Neural cell (in vitro differentiated cells): ENCODE data around the gene ZNF30. TPM values are rescaled to one million over a fixed set of nuclear protein-coding genes. Genes with fewer than 3 reads are reported as not detected.
"Not testable (repeated sequence)": the region's sequence is repeated elsewhere in the genome, so short reads cannot be mapped to it uniquely, and the experiment has no call there.

Source experiments
- H2AFZ ChIP-seq: fragments of 200-600, 300-800 bp; sonication (generic), shearing (Covaris generic); 2 replicates; pipeline ENCODE4 v1.6.0; 2014; ENCODE audit warnings: low read depth, mild to moderate bottlenecking, antibody characterized with exemption, low read length, moderate library complexity
- H3F3A ChIP-seq: fragments of 200-600 bp; shearing (Covaris generic); 2 replicates; pipeline ENCODE4 v1.6.1; 2016; ENCODE audit warnings: mild to moderate bottlenecking, moderate library complexity, mixed read lengths, antibody characterized with exemption, low read length; ENCODE audit not compliant: insufficient read depth, poor library complexity, severe bottlenecking
- H3K27ac ChIP-seq: fragments of 200-600, 300-800 bp; sonication (generic), shearing (Covaris generic); 2 replicates; pipeline ENCODE4 v1.5.1; 2014; ENCODE audit warnings: mild to moderate bottlenecking, low read length, moderate library complexity
- H3K27me3 ChIP-seq: fragments of 300-800, 200-600 bp; sonication (generic), shearing (Covaris generic); 2 replicates; pipeline ENCODE4 v1.6.0; 2014; ENCODE audit warnings: mild to moderate bottlenecking, low read depth, low read length, moderate library complexity; ENCODE audit not compliant: insufficient read depth
- H3K36me3 ChIP-seq: fragments of 300-800, 200-600 bp; sonication (generic), shearing (Covaris generic); 2 replicates; pipeline ENCODE4 v1.5.1; 2014; ENCODE audit warnings: mild to moderate bottlenecking, antibody characterized with exemption, low read length, moderate library complexity; ENCODE audit not compliant: insufficient read depth
- H3K4me2 ChIP-seq: fragments of 300-800, 200-600 bp; sonication (generic), shearing (Covaris generic); 2 replicates; pipeline ENCODE4 v1.6.0; 2014; ENCODE audit warnings: mild to moderate bottlenecking, low read length
- H3K4me3 ChIP-seq: fragments of 300-800, 200-600 bp; sonication (generic), shearing (Covaris generic); 2 replicates; pipeline ENCODE4 v1.5.1; 2014; ENCODE audit warnings: mild to moderate bottlenecking, low read length, moderate library complexity
- H3K79me2 ChIP-seq: fragments of 200-600 bp; shearing (Covaris generic); replicated peaks from 2 replicates; pipeline ENCODE4 v1.6.0; 2014; ENCODE audit warnings: mild to moderate bottlenecking, low read length, moderate library complexity; ENCODE audit not compliant: insufficient read depth
- H3K9ac ChIP-seq: fragments of 300-800, 200-600 bp; sonication (generic), shearing (Covaris generic); 2 replicates; pipeline ENCODE4 v1.6.1; 2016; ENCODE audit warnings: mild to moderate bottlenecking, low read length, mixed read lengths
- H3K9me2 ChIP-seq: fragments of 200-600 bp; shearing (Covaris generic); 2 replicates; pipeline ENCODE4 v1.6.1; 2016; ENCODE audit warnings: mild to moderate bottlenecking, low read length, mixed read lengths; ENCODE audit not compliant: insufficient read depth
- H3K9me3 ChIP-seq: fragments of 200-600, 300-800 bp; sonication (generic), shearing (Covaris generic); 2 replicates; pipeline ENCODE4 v1.6.1; 2016; ENCODE audit warnings: mild to moderate bottlenecking, mixed run types, low read length, moderate library complexity, mixed read lengths
- H4K20me1 ChIP-seq: fragments of 200-600 bp; shearing (Covaris generic); 2 replicates; pipeline ENCODE4 v1.6.1; 2016; ENCODE audit warnings: mild to moderate bottlenecking, mixed run types; ENCODE audit not compliant: insufficient read depth
- CTCF ChIP-seq: fragments of 450-650 bp; IDR thresholded peaks from 2 replicates; pipeline ENCODE4 v1.5.1; 2014; ENCODE audit warnings: antibody characterized with exemption, mild to moderate bottlenecking, moderate library complexity; ENCODE audit not compliant: poor library complexity, severe bottlenecking
- EP300 ChIP-seq: fragments of 450-650 bp; conservative IDR thresholded peaks from 2 replicates; pipeline ENCODE4 v1.6.1; 2014; ENCODE audit warnings: antibody characterized with exemption, mild to moderate bottlenecking, moderate library complexity; ENCODE audit not compliant: poor library complexity, severe bottlenecking
- EZH2 ChIP-seq: fragments of 200-600, 300-800 bp; shearing (Covaris generic), sonication (generic); IDR thresholded peaks from 2 replicates; pipeline ENCODE4 v1.6.1; 2014; ENCODE audit warnings: antibody characterized with exemption, low read length, borderline replicate concordance, mild to moderate bottlenecking; ENCODE audit not compliant: insufficient read depth, poor library complexity, severe bottlenecking
- MXI1 ChIP-seq: fragments of 450-650 bp; conservative IDR thresholded peaks from 2 replicates; pipeline ENCODE4 v1.6.1; 2014; ENCODE audit warnings: antibody characterized with exemption, mild to moderate bottlenecking; ENCODE audit not compliant: poor library complexity, severe bottlenecking
- POLR2AphosphoS5 ChIP-seq: IDR thresholded peaks from 2 replicates; pipeline ENCODE4 v1.6.1; 2012
- RAD21 ChIP-seq: fragments of 450-650 bp; conservative IDR thresholded peaks from 2 replicates; pipeline ENCODE4 v1.6.1; 2014; ENCODE audit warnings: antibody characterized with exemption, mild to moderate bottlenecking, moderate library complexity
- REST ChIP-seq: IDR thresholded peaks from 2 replicates; pipeline ENCODE4 v1.6.1; 2012; ENCODE audit warnings: borderline replicate concordance
- SMC3 ChIP-seq: fragments of 450-650 bp; conservative IDR thresholded peaks from 2 replicates; pipeline ENCODE4 v1.6.1; 2014; ENCODE audit warnings: antibody characterized with exemption, mild to moderate bottlenecking, moderate library complexity; ENCODE audit not compliant: poor library complexity
- TAF1 ChIP-seq: IDR thresholded peaks from 2 replicates; pipeline ENCODE4 v1.6.1; 2012; ENCODE audit warnings: low read depth
- polyA plus RNA-seq: library from polyadenylated mRNA; depleted of rRNA; stranded (reverse); fragments of >200 nt; gene quantifications from 2 replicates; pipeline ENCODE4 v1.2.3, GENCODE V29; 2014

Gene ZNF30
- polyA plus RNA-seq, 1 donor from 2014 or later: 17.6 TPM

- no peaks in the 10 kb centered on the region for H3K79me2 ChIP-seq
- no peak overlapping the region for H3K4me3 ChIP-seq
- H3K36me3 ChIP-seq: no peaks in the 10 kb centered on the region
- H3K27me3 ChIP-seq: no peaks in the 10 kb centered on the region
- no peaks in the 10 kb centered on the region for H3K9me3 ChIP-seq
- TF ChIP-seq MXI1 (no peak), POLR2AphosphoS5 (no peak), REST (no peak), EP300 (no peak), EZH2 (no peak), RAD21 (no peak), TAF1 (no peak), CTCF (no peak), SMC3 (no peak)
- no peaks in the 10 kb centered on the region for H3K9me2 ChIP-seq
- H3K9ac ChIP-seq: no peak overlapping the region
- no peaks in the 10 kb centered on the region for H4K20me1 ChIP-seq
- no peak overlapping the region for H3K27ac ChIP-seq
- no peak overlapping the region for H2AFZ ChIP-seq
- no peaks in the 10 kb centered on the region for H3F3A ChIP-seq
- no peak overlapping the region for H3K4me2 ChIP-seq
Observed at GRCh38 chr19:34990578-34991192, 64.0 kb downstream of the ZNF30 start.

DNA sequence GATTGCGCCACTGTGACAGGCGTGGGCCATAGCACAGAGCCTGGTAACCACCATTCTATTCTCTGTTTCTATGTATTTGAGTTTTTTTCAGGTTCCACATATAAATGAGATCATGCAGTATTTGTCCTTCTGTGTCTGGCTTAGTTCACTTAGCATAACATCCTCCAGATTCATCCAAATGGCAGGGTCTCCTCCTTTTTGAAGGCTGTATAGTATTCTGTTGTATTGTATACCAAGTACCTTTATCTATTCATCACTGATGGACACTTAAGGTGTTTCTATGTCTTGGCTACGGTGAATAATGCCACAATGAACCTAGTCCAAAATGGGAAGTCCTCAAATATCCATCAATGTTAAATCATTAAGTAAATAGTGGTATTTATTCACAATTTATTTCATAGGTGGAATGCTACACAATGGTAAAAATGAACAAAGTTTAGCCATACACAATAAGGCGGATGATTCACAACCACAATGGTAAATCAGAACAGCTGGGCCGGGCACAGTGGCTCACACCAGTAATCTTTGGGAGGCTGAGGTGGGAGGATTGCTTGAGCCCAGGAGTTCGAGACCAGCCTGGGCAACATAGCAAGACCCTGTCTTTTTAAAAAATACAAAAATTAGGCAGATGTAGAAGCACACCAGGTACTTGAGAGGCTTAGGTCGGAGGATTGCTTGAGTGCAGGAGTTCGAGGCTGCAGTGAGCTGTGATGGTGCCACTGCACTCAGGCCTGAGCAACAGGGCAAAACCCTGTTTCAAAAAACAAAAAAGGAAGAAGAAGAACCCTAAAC lies 65.0 kb downstream of the ZNF30 start:
- Histone ChIP-seq H3K79me2 (no peaks in the 10 kb centered on the region), H3K4me2 (no peak overlapping the region), H3K27ac (no peak overlapping the region), H3K9me3 (no peaks in the 10 kb centered on the region), H2AFZ (no peak overlapping the region), H4K20me1 (no peaks in the 10 kb centered on the region), H3K36me3 (no peaks in the 10 kb centered on the region), H3K27me3 (no peaks in the 10 kb centered on the region), H3K4me3 (no peak overlapping the region), H3F3A (no peaks in the 10 kb centered on the region), H3K9ac (no peak overlapping the region), H3K9me2 (no peaks in the 10 kb centered on the region)
- TF ChIP-seq POLR2AphosphoS5 (no peak), SMC3 (no peak), TAF1 (no peak), EP300 (no peak), REST (no peak), MXI1 (no peak), EZH2 (no peak), RAD21 (no peak), CTCF (no peak)

GRCh38 chr19:34992582-34992981 lies 65.9 kb downstream of the ZNF30 start:
- H3K27me3 ChIP-seq, H3K27ac ChIP-seq, H4K20me1 ChIP-seq, H3K4me2 ChIP-seq, H3F3A ChIP-seq, H3K9me2 ChIP-seq, H3K36me3 ChIP-seq, H3K9ac ChIP-seq, H2AFZ ChIP-seq, H3K79me2 ChIP-seq, H3K9me3 ChIP-seq, H3K4me3 ChIP-seq: not testable (repeated sequence)
